ENCODE results near the gene RPL22. TPM values are rescaled to one million over a fixed set of nuclear protein-coding genes. Genes with fewer than 3 reads are reported as not detected.

RPL22 gene
- total RNA-seq, 3 donors from 2014 or later = 349 to 387 (median 350) TPM

DNA sequence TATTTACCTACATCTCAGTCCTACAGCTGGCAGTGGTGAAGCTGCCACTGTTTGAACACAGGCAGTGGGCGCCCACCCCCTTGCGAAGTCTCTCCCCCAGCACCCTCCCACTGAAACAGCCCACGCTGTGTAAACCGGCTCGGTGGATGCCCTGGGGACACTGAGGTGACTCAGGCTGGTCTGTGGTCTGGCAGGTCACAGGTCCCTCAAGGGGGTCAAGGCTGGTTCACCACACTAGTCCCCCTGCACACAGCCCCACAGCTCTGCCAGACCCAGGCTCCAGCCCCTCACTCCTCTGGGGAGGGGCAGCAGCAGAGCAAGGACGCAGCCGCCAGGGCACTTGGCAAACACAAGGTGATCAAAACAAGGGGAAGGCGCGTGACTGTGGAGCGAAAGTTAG is 26.8 kb downstream of the RPL22 start:
- TF ChIP-seq, protein P1, sequence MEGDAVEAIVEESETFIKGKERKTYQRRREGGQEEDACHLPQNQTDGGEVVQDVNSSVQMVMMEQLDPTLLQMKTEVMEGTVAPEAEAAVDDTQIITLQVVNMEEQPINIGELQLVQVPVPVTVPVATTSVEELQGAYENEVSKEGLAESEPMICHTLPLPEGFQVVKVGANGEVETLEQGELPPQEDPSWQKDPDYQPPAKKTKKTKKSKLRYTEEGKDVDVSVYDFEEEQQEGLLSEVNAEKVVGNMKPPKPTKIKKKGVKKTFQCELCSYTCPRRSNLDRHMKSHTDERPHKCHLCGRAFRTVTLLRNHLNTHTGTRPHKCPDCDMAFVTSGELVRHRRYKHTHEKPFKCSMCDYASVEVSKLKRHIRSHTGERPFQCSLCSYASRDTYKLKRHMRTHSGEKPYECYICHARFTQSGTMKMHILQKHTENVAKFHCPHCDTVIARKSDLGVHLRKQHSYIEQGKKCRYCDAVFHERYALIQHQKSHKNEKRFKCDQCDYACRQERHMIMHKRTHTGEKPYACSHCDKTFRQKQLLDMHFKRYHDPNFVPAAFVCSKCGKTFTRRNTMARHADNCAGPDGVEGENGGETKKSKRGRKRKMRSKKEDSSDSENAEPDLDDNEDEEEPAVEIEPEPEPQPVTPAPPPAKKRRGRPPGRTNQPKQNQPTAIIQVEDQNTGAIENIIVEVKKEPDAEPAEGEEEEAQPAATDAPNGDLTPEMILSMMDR (IDR thresholded peaks at IDR 0.05) = no peak

DNA sequence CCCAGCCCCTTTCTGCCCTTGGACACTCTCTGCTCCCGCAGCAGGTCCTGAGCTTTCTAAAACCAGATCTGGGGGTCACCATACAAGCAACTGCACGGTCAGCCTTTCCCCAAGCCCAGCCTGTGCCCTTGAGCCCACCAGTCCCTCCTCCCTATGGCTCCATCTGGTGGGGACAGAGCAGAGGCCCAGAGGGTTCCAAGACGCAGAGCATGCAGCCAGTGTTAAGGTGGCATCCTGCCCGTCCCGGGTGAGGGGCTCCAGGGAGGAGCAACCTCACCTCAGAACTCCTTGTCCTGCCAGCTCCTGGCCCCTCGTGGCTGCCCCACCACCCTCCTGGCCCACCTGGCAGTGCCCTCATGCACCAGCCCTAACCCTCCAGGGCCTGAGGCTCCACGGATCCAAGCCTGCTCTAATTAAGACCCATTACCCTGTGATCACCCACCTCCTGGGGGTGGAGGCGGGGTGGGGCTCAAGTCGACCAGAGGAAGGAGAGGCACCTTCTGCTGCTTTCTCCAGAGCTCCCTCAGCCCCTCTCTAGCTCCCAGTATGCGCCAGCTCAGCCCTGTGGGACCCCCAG is 27.8 kb downstream of the RPL22 start:
- DNase-seq = peak in 1 of 3 donors; percentile 18
- H3K4me3 ChIP-seq = no peak overlapping the region
- H3K9me3 ChIP-seq = no peaks in the 10 kb centered on the region
- H3K4me1 ChIP-seq (ENCODE audit: low read depth) = no peaks in the 10 kb centered on the region
- TF ChIP-seq, protein P1 (IDR thresholded peaks at IDR 0.05) = no peak
- H3K36me3 ChIP-seq (ENCODE audit: low read depth) = no peaks in the 10 kb centered on the region
- peak; percentile 25 for ATAC-seq
- intact Hi-C loops (cut with DNase I, micrococcal nuclease) = no loop called here

More for the DNA sequence above, 26.8 kb downstream of the RPL22 start:
- intact Hi-C loops (cut with DNase I, micrococcal nuclease) = no loop called here
- Histone ChIP-seq H3K36me3 (ENCODE audit: low read depth) (no peaks in the 10 kb centered on the region), H3K4me3 (no peak overlapping the region), H3K9me3 (no peaks in the 10 kb centered on the region), H3K4me1 (ENCODE audit: low read depth) (no peaks in the 10 kb centered on the region)
- ATAC-seq = no peak
- DNase-seq = no peak

DNA sequence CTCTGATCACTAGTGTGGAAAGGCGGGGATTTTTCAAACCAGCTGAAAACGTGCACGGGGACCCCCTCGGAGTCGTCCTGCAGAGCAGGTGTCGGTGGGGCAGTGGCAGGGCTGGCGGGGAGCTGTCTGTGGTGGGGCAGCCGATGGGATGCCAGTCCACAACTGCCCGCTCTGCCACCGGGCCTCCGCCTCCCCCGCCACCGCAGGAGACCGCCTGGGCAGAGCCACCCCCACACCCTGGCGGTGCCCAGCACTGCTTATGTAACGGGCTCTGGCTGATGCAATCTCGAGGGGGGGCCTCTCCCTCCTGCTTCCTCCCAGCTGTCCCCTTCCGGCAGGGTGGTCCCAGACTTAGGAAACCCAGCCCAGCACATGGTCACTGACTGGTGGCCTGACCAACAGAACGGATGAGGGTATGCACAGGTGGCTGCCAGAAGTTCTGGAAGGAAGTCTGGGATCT is 28.6 kb downstream of the RPL22 start:
- Histone ChIP-seq H3K36me3 (ENCODE audit: low read depth) (no peaks in the 10 kb centered on the region), H3K4me1 (ENCODE audit: low read depth) (no peaks in the 10 kb centered on the region), H3K9me3 (no peaks in the 10 kb centered on the region), H3K4me3 (no peak overlapping the region)
- ATAC-seq (no peak), DNase-seq (no peak)
- intact Hi-C loops (cut with DNase I, micrococcal nuclease) = no loop called here
- TF ChIP-seq, protein P1 (IDR thresholded peaks at IDR 0.05) = no peak

DNA sequence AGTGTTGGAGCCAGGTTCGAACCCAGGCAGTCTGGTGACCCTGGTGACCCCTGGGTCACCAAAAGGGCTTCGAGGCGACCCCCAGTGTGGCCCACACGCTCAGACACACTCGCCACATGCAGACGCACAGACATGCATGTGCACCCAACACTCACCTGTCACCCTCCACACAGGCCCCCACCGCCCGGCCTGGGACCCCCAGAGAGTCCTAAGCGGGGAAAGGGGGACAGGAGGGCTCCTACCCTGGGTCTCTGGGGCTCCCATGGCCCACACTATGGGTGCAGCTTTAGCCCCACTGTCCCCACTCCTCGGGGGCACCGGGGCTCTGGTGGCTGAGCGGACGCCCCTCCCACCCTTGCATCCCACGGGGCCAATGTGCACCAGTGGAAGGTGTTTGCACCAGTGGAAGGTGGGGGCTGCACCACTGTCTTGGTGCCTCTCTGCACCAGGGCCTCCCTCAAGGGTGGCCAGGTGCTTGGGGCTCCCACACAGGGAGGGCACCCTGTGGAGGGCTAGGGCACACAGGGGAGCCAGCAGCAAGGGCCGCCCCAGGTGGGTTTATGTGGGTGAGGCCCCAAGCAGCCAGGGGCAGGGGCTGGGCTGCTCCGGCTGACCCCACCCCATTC is 29.2 kb downstream of the RPL22 start:
- H3K9me3 ChIP-seq = no peaks in the 10 kb centered on the region
- DNase-seq = no peak
- no peaks in the 10 kb centered on the region for H3K36me3 ChIP-seq (ENCODE audit: low read depth)
- no peak overlapping the region for H3K4me3 ChIP-seq
- TF ChIP-seq, protein P1 (IDR thresholded peaks at IDR 0.05) = no peak
- H3K4me1 ChIP-seq (ENCODE audit: low read depth) = no peaks in the 10 kb centered on the region
- no peak for ATAC-seq
- intact Hi-C loops (cut with DNase I, micrococcal nuclease) = no loop called here

DNA sequence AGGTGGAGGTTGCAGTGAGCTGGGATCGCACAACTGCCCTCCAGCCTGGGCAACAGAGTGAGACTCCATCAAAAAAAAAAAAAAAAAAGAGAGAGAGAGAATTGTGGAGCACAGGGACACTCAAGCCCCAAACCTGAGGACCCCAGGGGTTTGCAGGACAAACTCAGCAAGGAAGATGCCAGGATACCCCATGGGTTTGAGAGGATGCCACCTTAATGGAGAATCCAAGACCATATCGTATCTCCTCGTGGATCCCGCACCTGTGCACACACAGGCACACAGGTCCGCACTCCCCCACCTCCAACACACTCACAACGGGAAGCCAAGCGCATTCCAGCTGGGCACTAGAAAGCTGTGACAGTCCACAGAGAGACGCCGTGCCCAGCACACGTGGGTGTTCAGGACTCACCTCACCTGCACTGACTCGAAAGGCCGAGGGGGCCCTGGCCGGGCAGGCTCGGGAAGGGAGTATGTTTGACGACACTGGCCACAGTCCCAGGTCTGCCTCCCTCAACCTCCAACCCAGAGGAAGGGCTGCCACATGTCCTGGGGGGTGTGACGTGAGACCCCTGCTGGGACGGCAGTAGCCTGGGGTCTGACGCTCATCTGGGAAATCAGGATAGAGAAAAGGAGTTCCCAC is 30.3 kb downstream of the RPL22 start:
- TF ChIP-seq, protein P1 (IDR thresholded peaks at IDR 0.05) = no peak
- no peak for DNase-seq
- H3K36me3 ChIP-seq (ENCODE audit: low read depth) = no peaks in the 10 kb centered on the region
- H3K9me3 ChIP-seq = no peaks in the 10 kb centered on the region
- no peaks in the 10 kb centered on the region for H3K4me1 ChIP-seq (ENCODE audit: low read depth)
- no peak for ATAC-seq
- intact Hi-C loops (cut with DNase I, micrococcal nuclease) = no loop called here
- H3K4me3 ChIP-seq = no peak overlapping the region
